ENCODE data around the gene SUMO3. TPM values are rescaled to one million over a fixed set of nuclear protein-coding genes. Genes with fewer than 3 reads are reported as not detected.

Gene SUMO3
- total RNA-seq, 1 experiment from 2014 or later: 153 TPM

DNA sequence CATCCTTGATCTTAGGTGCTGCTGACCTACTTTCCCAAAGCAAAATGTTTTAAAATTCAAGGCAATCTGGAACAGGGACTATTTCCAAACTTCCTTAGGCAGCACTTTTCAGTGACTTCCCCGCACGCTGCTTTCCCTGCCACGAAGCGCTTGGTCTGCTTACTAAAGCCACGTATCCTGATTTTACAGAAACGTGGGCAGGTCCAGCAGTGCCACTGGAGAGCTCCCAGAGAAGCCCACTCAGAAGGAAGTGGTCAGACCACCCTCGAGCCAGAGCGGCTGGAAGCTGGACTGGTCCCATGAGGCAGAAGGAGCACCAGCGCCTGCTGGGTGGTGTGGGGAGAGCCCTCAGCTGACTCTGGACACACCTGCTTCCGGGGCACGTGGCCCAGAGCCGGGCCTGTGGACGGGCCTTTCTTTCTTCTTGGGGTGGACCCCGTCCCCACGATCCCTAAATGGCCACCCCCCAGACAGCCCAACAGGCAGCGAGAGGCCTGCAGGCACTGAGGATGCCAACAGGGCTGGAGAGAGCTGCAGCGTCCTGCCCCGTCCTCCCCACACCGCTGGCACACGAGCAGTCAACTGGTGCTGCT lies 32.4 kb upstream of the SUMO3 start:
- Histone ChIP-seq H3K27me3 (no peaks in the 10 kb centered on the region), H3K36me3 (peaks cover 58% of the 10 kb centered on the region), H3K4me3 (no peak overlapping the region), H3K9me3 (no peaks in the 10 kb centered on the region)
- no peak for DNase-seq

DNA sequence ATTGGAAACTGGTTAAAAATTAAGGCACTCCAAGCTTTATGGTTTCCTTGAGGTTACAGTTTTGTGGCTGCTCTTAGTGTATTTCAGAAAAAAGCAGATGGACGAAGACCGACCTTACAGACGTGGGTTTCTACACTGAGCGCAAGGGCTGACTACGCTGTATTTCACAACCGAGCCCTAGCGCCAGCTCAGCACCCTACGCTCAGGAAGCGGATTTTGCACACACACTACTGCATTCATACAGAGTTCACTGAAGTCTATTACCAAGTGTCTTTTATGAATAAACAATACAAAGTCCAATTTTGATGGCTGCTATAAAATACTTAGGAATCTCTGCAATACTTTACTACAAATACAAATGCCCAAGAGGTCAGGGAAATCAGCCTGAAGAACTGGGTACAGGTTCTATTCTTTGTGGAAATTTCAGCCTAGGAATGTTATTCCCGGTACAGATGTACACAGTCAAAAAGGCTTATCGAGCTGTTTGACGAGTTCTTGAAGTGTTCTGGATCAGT lies 31.8 kb upstream of the SUMO3 start:
- no peaks in the 10 kb centered on the region for H3K9me3 ChIP-seq
- no peak overlapping the region for H3K4me3 ChIP-seq
- H3K36me3 ChIP-seq: peaks cover 52% of the 10 kb centered on the region
- no peaks in the 10 kb centered on the region for H3K27me3 ChIP-seq
- no peak for DNase-seq

DNA sequence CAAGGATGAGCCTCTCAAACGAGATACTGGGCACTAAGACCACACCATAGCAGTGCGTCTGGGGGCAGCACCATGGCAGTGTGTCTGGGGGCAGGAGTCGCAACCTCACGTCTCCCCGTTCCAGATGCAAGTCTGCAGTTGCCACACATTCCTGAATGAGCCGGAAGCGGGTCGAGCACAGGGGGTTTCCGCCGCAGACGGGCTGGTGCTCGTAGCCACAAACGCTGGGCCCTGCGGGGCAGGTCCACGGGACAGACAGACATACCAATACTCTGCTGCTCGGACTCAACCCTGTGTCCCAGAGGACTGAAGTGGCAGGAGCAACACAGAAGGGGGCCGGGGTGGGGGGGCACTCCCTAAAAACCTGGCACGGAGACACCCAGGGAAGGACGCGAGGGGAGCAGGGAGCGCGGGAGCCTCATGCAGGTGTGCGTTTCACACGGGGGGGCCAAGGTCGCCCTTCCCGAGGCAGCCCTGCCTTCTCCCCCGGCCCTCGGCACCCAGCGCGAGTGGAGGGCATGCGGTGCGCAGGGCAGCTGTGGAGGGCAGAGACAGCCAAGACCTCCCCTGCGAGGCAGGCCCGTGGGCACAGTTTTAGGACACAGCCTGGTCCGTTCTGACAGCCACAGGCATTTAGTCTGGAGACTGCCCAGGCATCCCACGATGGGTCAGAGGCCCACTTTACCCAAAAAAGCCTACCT lies 31.1 kb upstream of the SUMO3 start:
- no peaks in the 10 kb centered on the region for H3K9me3 ChIP-seq
- H3K4me3 ChIP-seq: no peak overlapping the region
- H3K27me3 ChIP-seq: no peaks in the 10 kb centered on the region
- peaks cover 45% of the 10 kb centered on the region for H3K36me3 ChIP-seq
- no peak for DNase-seq

DNA sequence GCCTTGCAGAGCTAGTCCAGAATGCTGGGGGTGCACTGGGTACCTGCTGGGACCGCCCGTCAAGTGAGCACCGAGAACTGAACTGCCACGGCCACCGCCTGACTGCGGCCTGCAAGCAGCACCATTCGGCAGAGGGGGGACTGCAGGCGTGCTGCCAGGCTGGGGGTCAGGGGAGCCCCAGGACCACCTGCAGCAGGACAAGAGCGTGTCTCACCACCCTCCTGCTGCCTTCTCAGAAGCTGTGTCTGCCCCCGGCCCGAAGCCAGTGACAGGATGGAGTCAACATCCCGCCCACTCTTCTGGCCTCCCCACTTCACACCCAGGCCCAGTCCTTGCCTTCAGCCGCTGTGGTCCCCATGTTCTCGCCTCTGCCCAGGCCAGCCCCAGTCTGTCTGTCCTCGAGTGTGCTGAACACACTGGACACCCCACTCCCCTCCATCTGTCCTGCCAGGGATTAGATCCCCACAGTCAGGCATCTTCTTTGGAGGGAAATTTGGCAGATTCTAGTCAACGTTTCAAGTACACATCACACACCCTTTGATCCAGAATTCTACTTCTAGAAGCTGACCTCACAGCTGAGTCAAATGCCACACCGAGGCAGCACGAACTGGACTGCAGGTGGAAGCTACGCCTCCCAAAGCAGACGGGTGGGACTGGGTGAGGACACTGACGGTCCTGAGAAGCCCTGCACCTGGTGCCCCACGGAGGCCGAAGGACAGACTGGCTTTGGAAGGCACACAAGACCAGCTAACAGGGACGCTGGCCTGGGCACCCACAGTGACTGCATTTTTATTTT lies 29.6 kb upstream of the SUMO3 start:
- no peaks in the 10 kb centered on the region for H3K27me3 ChIP-seq
- H3K36me3 ChIP-seq: peaks cover 35% of the 10 kb centered on the region
- DNase-seq: no peak
- no peak overlapping the region for H3K4me3 ChIP-seq
- no peaks in the 10 kb centered on the region for H3K9me3 ChIP-seq

DNA sequence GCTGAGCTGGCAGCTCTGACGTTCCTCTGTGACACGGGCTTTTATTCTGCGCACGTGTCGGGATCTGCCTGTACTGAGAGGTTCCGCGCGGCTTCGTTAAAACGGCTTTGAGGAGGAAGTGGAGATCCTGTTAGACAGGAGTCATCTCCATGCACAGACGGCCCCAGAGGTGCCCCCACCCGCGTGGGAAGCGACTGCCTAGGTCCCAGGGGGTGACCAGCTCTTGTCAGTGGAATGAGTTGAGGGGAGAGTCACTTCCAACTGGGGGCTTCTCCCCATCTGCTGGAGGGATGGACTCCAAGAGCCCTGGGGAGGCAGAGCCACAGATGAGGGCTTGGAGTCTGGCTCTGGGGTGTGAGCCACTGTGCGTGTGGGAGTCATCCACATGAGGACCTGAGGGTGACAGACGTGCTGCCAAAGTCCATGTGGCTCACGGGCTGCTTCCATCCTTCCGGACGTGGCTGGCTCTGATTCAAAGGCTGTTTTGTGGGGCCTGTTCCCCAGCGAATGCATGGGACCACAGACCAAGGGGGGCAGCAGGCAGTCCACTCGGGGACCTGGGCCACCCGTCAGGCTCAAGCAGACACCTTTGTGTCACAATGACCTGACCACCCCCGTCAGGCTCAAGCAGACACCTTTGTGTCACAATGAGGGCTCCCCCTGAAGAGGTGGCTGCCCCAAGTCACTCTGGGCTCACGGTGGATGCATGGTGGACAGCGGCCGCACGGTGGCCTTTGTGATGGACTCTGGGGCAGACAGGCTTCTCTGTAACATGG lies 28.8 kb upstream of the SUMO3 start:
- no peak for DNase-seq
- no peak overlapping the region for H3K4me3 ChIP-seq

DNA sequence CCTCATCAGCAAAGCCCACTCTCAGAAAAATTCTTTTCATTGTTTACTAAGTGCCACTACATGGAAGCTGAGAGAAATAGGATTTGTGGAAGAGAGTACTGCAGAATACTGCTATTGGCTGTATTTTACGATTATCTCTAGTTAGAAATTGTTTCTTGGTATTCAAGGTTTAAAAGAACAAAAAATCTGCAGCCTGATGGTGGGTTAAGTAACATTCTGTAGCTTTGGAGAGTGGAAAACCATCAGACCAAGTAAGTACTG lies 28.3 kb upstream of the SUMO3 start:
- Histone ChIP-seq H3K9me3 (no peaks in the 10 kb centered on the region), H3K4me3 (peak overlapping the region; percentile 6; the same call in 1 of the 2 replicates), H3K36me3 (peaks cover 28% of the 10 kb centered on the region), H3K27me3 (no peaks in the 10 kb centered on the region)
- no peak for DNase-seq

More for the DNA sequence above, 28.8 kb upstream of the SUMO3 start:
- H3K36me3 ChIP-seq: peaks cover 31% of the 10 kb centered on the region
- no peaks in the 10 kb centered on the region for H3K27me3 ChIP-seq
- no peaks in the 10 kb centered on the region for H3K9me3 ChIP-seq

DNA sequence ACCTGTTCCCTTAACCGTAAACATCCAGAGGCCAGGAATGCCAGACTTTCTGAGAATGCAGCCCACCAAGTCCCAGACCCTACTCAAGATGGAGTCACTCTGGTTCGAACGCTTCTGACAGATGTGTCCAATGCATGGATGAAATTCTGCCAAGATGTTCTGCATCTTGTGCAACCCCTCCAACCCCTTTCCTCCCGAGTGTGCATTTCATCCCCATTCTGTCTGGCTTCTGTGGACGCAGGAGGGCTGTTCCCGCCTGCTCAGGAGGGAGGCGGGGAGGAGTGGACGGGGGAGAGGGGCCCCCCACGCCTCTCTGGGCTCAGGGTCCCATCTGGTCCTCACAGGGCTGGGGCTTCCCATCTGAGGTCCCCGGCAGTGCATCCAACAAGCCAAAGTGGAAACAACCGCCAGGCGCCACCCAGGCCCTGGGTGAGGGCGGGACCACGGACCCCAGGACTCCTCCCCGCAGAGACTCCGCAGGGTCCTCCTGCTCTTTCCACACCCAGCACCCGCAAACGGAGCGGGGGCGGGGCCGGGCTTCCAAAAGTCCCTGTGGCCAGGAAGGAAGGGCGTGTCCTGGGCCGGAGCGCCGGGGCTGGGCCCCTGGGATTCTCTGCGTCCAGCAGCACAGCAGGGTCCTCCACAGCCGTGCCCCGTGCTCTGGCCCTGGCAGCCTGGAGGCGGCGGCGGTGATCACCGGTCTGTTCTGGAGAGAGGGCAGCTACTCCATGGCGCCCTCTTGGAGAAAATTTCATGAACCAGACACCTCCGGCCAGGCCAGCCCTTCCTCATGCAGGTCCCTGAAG lies 27.8 kb upstream of the SUMO3 start:
- Histone ChIP-seq H3K4me3 (peak overlapping the region; percentile 6; the same call in 1 of the 2 replicates), H3K36me3 (peaks cover 23% of the 10 kb centered on the region), H3K27me3 (no peaks in the 10 kb centered on the region), H3K9me3 (no peaks in the 10 kb centered on the region)
- DNase-seq: peak; percentile 82

DNA sequence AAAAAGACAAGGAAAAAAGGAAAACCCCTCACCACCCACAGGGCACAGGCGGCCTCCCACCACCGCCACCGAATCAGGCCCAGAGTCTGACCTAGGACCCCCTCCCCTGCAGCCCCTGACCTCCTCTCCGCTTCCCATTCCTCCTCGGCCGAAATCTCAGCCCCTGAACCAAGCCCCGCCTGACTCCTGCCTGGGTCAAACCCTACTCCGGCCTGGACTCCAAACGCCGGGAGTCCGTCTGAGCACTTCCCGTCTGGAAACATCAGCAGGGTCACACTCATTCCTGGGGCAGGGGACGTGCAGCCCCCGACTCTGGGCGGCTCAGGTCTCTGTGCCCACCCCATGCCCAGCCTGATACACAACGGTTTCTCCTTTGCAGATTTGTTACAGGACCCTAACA lies 26.4 kb upstream of the SUMO3 start:
- Histone ChIP-seq H3K9me3 (no peaks in the 10 kb centered on the region), H3K27me3 (no peaks in the 10 kb centered on the region), H3K36me3 (peaks cover 9% of the 10 kb centered on the region), H3K4me3 (no peak overlapping the region)
- DNase-seq: no peak

DNA sequence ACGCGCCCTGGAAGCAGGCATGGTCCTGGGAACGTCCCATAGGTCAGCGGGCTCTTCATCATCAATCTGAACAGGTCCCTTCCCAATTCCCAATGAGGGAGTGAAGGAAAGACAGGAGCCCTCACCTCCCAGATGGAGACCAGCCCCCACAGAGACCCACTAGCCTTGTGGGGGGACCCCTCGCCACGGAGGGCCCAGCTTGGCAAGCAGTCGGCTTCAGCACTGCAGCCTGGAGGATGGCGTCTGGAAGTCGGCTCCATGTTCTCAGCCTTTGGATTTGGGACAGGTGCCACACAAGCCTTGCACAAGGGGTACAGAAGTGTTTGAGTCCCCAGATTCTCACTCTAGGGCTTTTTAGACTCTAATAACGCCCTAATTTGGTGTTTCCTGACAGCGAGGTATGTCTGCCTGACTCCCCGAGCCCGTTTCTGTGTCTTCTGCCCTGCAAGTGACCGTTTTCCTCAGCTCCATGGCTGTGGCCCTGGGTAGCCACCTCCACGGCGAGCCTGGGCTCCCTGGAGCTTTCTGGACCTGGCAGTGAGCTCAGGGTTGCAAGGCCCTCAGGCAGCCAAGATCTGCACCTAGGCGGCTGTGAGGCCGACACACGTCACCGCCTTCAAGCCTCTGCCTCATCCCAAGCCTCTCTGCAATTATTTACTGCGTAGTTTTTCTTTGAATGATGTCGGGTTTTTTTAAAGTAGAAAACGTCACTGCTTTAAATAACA lies 25.0 kb upstream of the SUMO3 start:
- H3K9me3 ChIP-seq: no peaks in the 10 kb centered on the region
- no peak overlapping the region for H3K4me3 ChIP-seq
- DNase-seq: no peak
- no peaks in the 10 kb centered on the region for H3K27me3 ChIP-seq
- H3K36me3 ChIP-seq: no peaks in the 10 kb centered on the region; the same call in 1 of the 2 replicates

DNA sequence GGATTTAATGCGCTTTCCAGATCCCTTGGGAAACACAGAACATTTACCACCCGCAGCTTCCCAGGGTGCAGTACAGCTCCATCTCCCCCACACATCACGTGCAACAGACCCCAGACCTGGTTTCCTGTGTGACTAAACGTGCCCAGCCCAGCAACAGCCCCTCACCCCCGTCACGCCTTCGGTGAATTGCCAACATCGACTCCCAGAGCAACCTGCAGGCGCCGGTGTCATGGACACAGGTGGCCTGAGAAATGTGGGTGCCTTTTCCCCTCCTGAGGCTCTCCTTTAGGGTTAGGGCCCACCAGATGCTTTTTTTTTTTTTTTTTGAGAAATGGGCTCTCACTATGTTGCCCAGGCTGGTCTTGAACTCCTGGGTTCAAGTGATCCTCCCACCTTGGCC lies 24.2 kb upstream of the SUMO3 start:
- DNase-seq: no peak
- Histone ChIP-seq H3K27me3 (no peaks in the 10 kb centered on the region), H3K9me3 (no peaks in the 10 kb centered on the region), H3K4me3 (no peak overlapping the region), H3K36me3 (no peaks in the 10 kb centered on the region; the same call in 1 of the 2 replicates)

DNA sequence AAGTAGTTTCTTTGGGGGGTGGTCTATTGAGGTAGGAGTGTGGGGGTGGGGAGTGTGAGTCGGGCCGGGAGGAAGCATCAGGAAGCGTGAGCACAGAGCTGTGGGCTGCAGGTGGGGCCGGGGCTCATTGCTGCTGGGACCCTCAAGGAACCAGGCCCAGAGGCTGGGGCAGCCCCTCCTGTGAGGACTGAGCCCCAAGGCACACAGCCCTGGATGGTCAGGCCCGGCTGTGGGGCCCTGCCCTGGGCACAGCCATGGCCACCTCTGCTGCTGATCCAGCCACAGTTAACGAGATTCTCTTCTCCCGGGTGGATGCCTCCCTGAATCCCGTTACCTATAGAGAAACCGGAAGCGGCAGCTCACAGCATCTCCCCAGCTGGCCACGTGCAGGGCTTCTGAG lies 22.9 kb upstream of the SUMO3 start:
- Histone ChIP-seq H3K27me3 (no peaks in the 10 kb centered on the region), H3K36me3 (no peaks in the 10 kb centered on the region)
- no peak for DNase-seq

DNA sequence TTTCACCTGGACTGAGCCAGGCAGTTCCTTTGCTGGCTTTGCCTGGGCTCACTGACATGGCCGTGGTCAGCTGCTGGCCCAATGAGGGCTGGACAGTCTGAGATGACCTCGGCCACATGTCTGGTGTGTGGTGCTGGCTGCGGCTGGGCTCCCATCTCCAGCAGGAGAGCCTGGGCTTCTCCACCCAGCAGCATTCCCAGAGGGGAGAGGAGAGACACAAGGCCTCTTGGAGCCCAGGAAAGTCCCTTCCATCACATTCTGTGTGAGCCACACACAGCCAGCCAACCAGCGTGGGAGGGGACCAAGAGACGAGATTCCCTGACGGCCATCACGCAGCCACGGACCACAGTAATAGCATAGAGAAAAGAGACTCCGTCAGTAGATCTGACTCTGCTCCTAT lies 21.1 kb upstream of the SUMO3 start:
- no peak for DNase-seq
- Histone ChIP-seq H3K27me3 (no peaks in the 10 kb centered on the region), H3K36me3 (no peaks in the 10 kb centered on the region), H3K4me3 (no peak overlapping the region), H3K9me3 (no peaks in the 10 kb centered on the region)

More for the DNA sequence above, 22.9 kb upstream of the SUMO3 start:
- Histone ChIP-seq H3K4me3 (no peak overlapping the region), H3K9me3 (no peaks in the 10 kb centered on the region)

DNA sequence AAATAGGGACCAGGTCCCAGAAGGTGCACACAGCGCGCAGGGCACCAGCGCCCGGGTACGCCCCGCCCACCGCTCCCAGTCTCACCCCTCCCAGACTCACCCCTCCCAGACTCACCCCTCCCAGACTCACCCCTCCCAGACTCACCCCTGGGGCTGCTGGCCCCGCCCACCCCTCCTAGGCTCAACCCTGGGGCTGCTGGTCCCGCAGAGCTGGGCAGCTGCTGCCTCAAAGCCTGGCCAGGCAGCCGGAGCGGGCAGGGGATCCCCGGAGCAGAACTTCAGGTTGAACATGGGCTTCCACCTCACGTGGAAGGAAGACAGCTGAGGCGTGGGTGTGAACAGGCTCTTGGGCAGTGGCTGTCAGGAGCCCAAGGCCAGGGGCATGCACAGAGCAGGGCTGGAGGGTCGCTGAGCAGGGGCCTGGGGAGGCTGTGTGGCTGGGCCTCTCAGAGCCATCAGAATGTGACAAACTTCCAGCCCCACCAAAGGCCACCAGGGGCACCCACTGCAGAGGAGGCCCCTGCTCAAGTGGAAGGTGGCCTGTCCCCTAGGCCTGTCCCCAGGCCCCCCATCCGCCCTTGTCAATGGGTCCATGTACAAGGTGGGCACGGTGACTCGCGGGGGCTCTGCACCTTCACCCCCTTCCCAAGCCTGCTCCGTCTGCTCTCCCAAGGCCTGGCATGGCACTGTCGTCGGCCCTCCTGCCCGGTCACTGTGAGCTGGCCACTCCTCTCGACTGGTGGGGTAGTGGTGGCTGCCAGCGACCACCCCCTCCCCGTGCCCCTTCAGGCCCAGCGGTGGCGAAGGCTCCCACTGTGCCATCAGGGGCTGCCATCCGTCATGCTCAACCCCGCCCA lies 20.4 kb upstream of the SUMO3 start:
- Histone ChIP-seq H3K9me3 (no peaks in the 10 kb centered on the region), H3K27me3 (no peaks in the 10 kb centered on the region), H3K4me3 (no peak overlapping the region), H3K36me3 (no peaks in the 10 kb centered on the region)
- DNase-seq: no peak

DNA sequence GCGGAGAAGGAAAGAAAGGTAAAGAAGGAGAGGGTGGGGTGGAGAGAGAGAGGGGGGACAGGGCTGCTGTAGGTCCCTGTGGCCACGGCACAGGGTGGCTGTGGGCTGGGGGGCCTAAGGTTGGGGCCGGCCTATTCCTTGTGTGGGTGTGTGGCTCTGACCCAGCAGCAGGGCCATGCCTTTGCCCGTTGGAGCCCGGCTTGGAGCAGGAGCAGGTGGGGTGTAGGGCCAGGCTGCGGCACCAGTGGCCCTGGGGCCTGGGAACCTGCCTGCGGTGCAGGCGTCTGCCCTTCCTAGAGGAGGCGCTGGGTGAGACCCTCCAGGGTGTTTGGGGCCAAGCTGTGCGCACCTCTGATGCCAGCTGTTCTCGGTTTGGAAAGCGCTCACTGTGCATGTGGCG lies 19.7 kb upstream of the SUMO3 start:
- Histone ChIP-seq H3K9me3 (no peaks in the 10 kb centered on the region), H3K36me3 (no peaks in the 10 kb centered on the region), H3K4me3 (no peak overlapping the region), H3K27me3 (no peaks in the 10 kb centered on the region)
- DNase-seq: no peak
